Muscle of arm (tissue), 12 donors: Measurements from ENCODE around the gene DRD4. TPM values are rescaled to one million over a fixed set of nuclear protein-coding genes. Genes with fewer than 3 reads are reported as not detected.

Experiments
- DNase-seq: peaks from one replicate; pipeline ENCODE4 v3.0.0-alpha.2; 2013
- polyA plus RNA-seq, 12 donors: library from polyadenylated mRNA; unstranded; fragments of 120-200 nt; gene quantifications; one replicate each; pipeline ENCODE4 v1.2.1, GENCODE V29; 2013; ENCODE audit not compliant: insufficient read length in 12 of 12

DRD4 gene
- polyA plus RNA-seq, 12 donors, result 0.36 to 0.98 (median 0.71) TPM; not detected in 3

GRCh38 chr11:620935-621814 is 15.9 kb upstream of the DRD4 start:
- DNase-seq, result no peak

GRCh38 chr11:621838-622237 is 15.2 kb upstream of the DRD4 start:
- DNase-seq, result no peak

- no peak for DNase-seq
Observed at GRCh38 chr11:623349-623869, 13.7 kb upstream of the DRD4 start.

DNA sequence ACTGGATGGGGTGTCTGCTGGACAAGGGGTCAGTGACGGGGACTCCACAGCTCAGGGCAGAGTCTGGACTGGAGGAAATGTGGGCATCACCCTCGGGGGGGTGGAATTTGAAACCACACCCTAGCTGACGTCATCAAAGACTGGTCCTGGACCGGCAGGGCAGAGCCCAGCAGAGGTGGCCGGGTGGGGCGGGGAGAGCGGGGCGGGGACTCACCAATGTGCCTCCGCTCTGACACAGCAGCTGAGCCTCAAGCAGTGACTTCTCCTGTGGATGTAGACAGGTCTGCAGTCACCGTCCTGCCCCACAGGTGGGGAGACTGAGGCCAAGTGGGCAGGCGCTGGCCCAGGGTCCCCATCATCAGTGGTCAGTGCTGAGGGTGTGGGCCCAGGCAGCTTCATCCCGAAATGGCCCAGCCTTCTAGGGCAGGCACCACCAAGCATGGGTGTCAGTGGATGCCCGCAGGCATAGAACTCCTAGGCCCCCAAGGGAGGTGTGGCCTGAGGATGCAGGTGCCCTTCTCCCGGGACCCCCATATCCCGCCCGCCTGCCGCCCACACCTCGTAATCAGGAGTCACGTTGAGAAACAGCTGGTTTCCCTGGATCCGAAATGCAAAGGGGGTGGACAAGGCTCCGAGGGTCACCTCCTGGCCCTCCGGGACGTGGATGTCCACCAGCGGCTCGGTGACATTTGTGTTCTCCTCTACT is 12.9 kb upstream of the DRD4 start:
- DNase-seq, result no peak

- DNase-seq, result no peak
Observed at GRCh38 chr11:624705-625635, 12.1 kb upstream of the DRD4 start, which contains the start of gene CDHR5. Gene CDHR5, minus strand, starts transcription at chr11:624955. Its CDS starts 53 bp downstream, at chr11:624902.

- no peak for DNase-seq
Observed at GRCh38 chr11:625636-626268, 11.3 kb upstream of the DRD4 start.

GRCh38 chr11:626475-627307 is 10.4 kb upstream of the DRD4 start, which contains the start of gene SCT:
Gene SCT, minus strand, starts transcription at chr11:627181. Its CDS starts 38 bp downstream, at chr11:627143.
- no peak for DNase-seq

DNA sequence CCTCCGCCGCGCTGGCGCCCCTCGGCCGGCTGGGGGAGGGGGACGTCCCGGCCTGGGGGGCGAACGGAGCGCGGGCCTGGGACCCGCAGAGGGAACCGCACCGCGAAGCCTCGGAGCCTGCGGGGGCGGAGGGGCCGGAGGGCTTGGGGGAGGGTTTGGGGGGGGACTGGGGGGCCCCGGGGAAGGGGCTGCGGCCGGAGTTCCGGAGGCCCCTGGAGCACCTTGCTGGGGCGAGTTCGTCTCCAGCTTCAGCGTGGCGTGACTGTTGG is 9.8 kb upstream of the DRD4 start:
- DNase-seq, result no peak

- no peak for DNase-seq
Observed at GRCh38 chr11:628056-628455, 9.0 kb upstream of the DRD4 start.

DNA sequence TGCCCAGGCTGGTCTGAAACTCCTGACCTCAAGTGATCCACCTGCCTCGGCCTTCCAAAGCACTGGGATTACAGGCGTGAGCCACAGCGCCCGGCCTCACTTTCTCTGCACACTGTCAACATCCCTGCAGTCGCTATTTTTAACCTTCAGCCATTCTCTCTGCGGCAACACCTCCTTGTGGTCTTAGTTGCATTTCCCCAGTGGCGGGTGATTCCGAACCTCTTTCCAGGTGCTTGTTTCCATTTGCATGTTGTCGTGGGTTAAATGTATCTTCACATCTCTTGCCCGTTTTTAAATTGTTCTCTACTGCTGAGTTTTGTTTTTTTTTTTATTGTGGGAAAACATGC is 7.9 kb upstream of the DRD4 start:
- DNase-seq, result no peak

GRCh38 chr11:630871-631270 is 6.2 kb upstream of the DRD4 start:
- no peak for DNase-seq

GRCh38 chr11:635945-636510 is 1.0 kb upstream of the DRD4 start:
- DNase-seq, result no peak

DNA sequence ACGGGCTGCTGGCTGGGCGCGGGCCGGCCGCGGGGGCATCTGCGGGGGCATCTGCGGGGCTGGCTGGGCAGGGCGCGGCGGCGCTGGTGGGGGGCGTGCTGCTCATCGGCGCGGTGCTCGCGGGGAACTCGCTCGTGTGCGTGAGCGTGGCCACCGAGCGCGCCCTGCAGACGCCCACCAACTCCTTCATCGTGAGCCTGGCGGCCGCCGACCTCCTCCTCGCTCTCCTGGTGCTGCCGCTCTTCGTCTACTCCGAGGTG is 194 bp downstream of the DRD4 start:
- no peak for DNase-seq

- no peak for DNase-seq
Observed at GRCh38 chr11:637593-638521, 788 bp downstream of the DRD4 start.

GRCh38 chr11:638631-639331 is 1.7 kb downstream of the DRD4 start:
- no peak for DNase-seq

DNA sequence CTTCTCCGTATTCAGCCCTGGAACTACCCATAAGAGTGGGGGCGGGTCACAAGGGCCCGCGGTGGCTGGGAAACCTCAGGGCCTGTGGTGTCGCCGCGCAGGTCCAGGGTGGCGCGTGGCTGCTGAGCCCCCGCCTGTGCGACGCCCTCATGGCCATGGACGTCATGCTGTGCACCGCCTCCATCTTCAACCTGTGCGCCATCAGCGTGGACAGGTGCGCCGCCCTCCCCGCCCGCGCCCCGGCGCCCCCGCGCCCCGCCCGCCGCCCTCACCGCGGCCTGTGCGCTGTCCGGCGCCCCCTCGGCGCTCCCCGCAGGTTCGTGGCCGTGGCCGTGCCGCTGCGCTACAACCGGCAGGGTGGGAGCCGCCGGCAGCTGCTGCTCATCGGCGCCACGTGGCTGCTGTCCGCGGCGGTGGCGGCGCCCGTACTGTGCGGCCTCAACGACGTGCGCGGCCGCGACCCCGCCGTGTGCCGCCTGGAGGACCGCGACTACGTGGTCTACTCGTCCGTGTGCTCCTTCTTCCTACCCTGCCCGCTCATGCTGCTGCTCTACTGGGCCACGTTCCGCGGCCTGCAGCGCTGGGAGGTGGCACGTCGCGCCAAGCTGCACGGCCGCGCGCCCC is 2.4 kb downstream of the DRD4 start:
- no peak for DNase-seq

GRCh38 chr11:640021-640706 is 3.1 kb downstream of the DRD4 start:
- no peak for DNase-seq
